ENCODE measurements around the gene FAM13A.

FAM13A gene

DNA sequence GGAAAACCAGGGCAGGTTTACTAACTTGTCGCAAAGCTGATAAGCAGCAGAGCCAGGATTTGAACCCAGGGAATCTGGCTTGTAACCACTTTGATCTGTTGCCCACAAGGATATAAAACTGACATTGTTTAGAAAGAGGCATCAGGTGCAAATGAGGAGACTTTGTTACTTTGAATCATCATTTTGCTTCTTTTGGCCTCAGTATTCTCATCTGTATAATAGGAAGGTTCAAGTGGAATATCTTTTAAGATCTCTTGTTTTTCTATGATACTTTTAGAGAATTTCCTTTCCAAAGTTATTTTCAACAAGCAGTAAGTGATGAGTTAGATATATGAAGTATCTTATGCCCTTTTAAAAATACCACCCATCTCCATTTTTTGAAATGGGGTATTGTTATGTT is 301.5 kb downstream of the FAM13A start:
- no peak for DNase-seq (ENCODE audit: low read depth)
- in situ Hi-C loops (cut with HindIII; ENCODE audit: low sequenced_read_pairs) = no loop called here

GRCh38 chr4:88754796-88755195 is 302.2 kb downstream of the FAM13A start:
- in situ Hi-C loops (cut with HindIII; ENCODE audit: low sequenced_read_pairs) = no loop called here
- no peak for TF ChIP-seq CTCF (IDR thresholded peaks at IDR 0.05; ENCODE audit: low read depth, low read length, missing control alignments)
- DNase-seq (ENCODE audit: low read depth) = no peak
- H3K4me3 ChIP-seq (ENCODE audit: low read depth, low read length) = no peak overlapping the region

More for the DNA sequence above, 301.5 kb downstream of the FAM13A start:
- no peak for TF ChIP-seq CTCF (IDR thresholded peaks at IDR 0.05; ENCODE audit: low read depth, low read length, missing control alignments)
- no peak overlapping the region for H3K4me3 ChIP-seq (ENCODE audit: low read depth, low read length)

GRCh38 chr4:88753658-88754571 is 303.1 kb downstream of the FAM13A start:
- in situ Hi-C loops (cut with HindIII; ENCODE audit: low sequenced_read_pairs) = no loop called here
- H3K4me3 ChIP-seq (ENCODE audit: low read depth, low read length) = no peak overlapping the region
- no peak for TF ChIP-seq CTCF (IDR thresholded peaks at IDR 0.05; ENCODE audit: low read depth, low read length, missing control alignments)
- no peak for DNase-seq (ENCODE audit: low read depth)

- no peak for DNase-seq (ENCODE audit: low read depth)
- in situ Hi-C loops (cut with HindIII; ENCODE audit: low sequenced_read_pairs) = no loop called here
- TF ChIP-seq CTCF (IDR thresholded peaks at IDR 0.05; ENCODE audit: low read depth, low read length, missing control alignments) = no peak
- H3K4me3 ChIP-seq (ENCODE audit: low read depth, low read length) = no peak overlapping the region
Measured at GRCh38 chr4:88752754-88753153, 304.2 kb downstream of the FAM13A start.

- no peak for TF ChIP-seq CTCF (IDR thresholded peaks at IDR 0.05; ENCODE audit: low read depth, low read length, missing control alignments)
- no peak overlapping the region for H3K4me3 ChIP-seq (ENCODE audit: low read depth, low read length)
- no peak for DNase-seq (ENCODE audit: low read depth)
- in situ Hi-C loops (cut with HindIII; ENCODE audit: low sequenced_read_pairs) = no loop called here
Measured at GRCh38 chr4:88752076-88752463, 304.9 kb downstream of the FAM13A start.

GRCh38 chr4:88751258-88752075 is 305.5 kb downstream of the FAM13A start:
- TF ChIP-seq CTCF (IDR thresholded peaks at IDR 0.05; ENCODE audit: low read depth, low read length, missing control alignments) = no peak
- in situ Hi-C loops (cut with HindIII; ENCODE audit: low sequenced_read_pairs) = no loop called here
- no peak for DNase-seq (ENCODE audit: low read depth)
- H3K4me3 ChIP-seq (ENCODE audit: low read depth, low read length) = no peak overlapping the region

Data from astrocyte of the cerebellum (primary cell).